GM19328 (cell line): ENCODE results near the gene GTF2I.
"Not testable (repeated sequence)": the region's sequence is repeated elsewhere in the genome, so short reads cannot be mapped to it uniquely, and the experiment has no call there.

Source experiments
- ATAC-seq: cut with Tn5 transposase; IDR thresholded peaks from one replicate; pipeline ENCODE4 v1.9.1; 2021; ENCODE audit warnings: mild to moderate bottlenecking, moderate library complexity; ENCODE audit not compliant: unreplicated experiment

GTF2I gene

GRCh38 chr7:74773760-74774750 lies 116.5 kb downstream of the GTF2I start, which contains the start of gene NCF1:
NCF1 (plus strand) TSS chr7:74774011; CDS start chr7:74774032, 21 bp downstream.
- peak; percentile 62 for ATAC-seq

GRCh38 chr7:74775111-74775510 lies 117.6 kb downstream of the GTF2I start:
- ATAC-seq: not testable (repeated sequence)

- ATAC-seq: not testable (repeated sequence)
Observed at GRCh38 chr7:74779053-74779452, 121.5 kb downstream of the GTF2I start.

- ATAC-seq: not testable (repeated sequence)
Observed at GRCh38 chr7:74781746-74782145, 124.2 kb downstream of the GTF2I start.

- not testable (repeated sequence) for ATAC-seq
Observed at GRCh38 chr7:74783595-74783994, 126.1 kb downstream of the GTF2I start.

GRCh38 chr7:74788369-74789150 lies 131.0 kb downstream of the GTF2I start:
- ATAC-seq: peak; percentile 94

- ATAC-seq: not testable (repeated sequence)
Observed at GRCh38 chr7:74789200-74789736, 131.8 kb downstream of the GTF2I start.

GRCh38 chr7:74797848-74798622 lies 140.5 kb downstream of the GTF2I start:
- ATAC-seq: not testable (repeated sequence)

GRCh38 chr7:74798644-74799043 lies 141.1 kb downstream of the GTF2I start:
- ATAC-seq: not testable (repeated sequence)
